ENCODE measurements around the gene TCF3.
"Not testable (repeated sequence)": the region's sequence is repeated elsewhere in the genome, so short reads cannot be mapped to it uniquely, and the experiment has no call there.

TCF3 gene

GRCh38 chr19:1672769-1673644 is 20.6 kb upstream of the TCF3 start:
- DNase-seq (ENCODE audit: low read depth in 2 of 2), result no peak

- DNase-seq (ENCODE audit: low read depth in 2 of 2), result peak in 1 of 2 donors; percentile 40
These were observed 19.8 kb upstream of the TCF3 start for GRCh38 chr19:1672038-1672768.

- no peak for DNase-seq (ENCODE audit: low read depth in 2 of 2)
These were observed 19.3 kb upstream of the TCF3 start for GRCh38 chr19:1671716-1672037.

- not testable (repeated sequence) for DNase-seq (ENCODE audit: low read depth in 2 of 2)
These were observed 18.3 kb upstream of the TCF3 start for GRCh38 chr19:1670747-1671146.

- DNase-seq (ENCODE audit: low read depth in 2 of 2), result no peak
These were observed 16.3 kb upstream of the TCF3 start for GRCh38 chr19:1668486-1669270.

GRCh38 chr19:1668048-1668485 is 15.7 kb upstream of the TCF3 start:
- no peak for DNase-seq (ENCODE audit: low read depth in 2 of 2)

GRCh38 chr19:1665565-1666047 is 13.2 kb upstream of the TCF3 start:
- no peak for DNase-seq (ENCODE audit: low read depth in 2 of 2)

- DNase-seq (ENCODE audit: low read depth in 2 of 2), result peak in 1 of 2 donors; percentile 33
These were observed 11.4 kb upstream of the TCF3 start for GRCh38 chr19:1663852-1664251.

GRCh38 chr19:1663227-1663626 is 10.8 kb upstream of the TCF3 start:
- not testable (repeated sequence) for DNase-seq (ENCODE audit: low read depth in 2 of 2)

- no peak for DNase-seq (ENCODE audit: low read depth in 2 of 2)
These were observed 9.6 kb upstream of the TCF3 start for GRCh38 chr19:1661995-1662394.

GRCh38 chr19:1659084-1659427 is 6.6 kb upstream of the TCF3 start:
- DNase-seq (ENCODE audit: low read depth in 2 of 2), result no peak

- DNase-seq (ENCODE audit: low read depth in 2 of 2), result no peak
These were observed 6.0 kb upstream of the TCF3 start for GRCh38 chr19:1658150-1659083.

- no peak for DNase-seq (ENCODE audit: low read depth in 2 of 2)
These were observed 5.3 kb upstream of the TCF3 start for GRCh38 chr19:1657746-1658145.

- DNase-seq (ENCODE audit: low read depth in 2 of 2), result no peak
These were observed 4.6 kb upstream of the TCF3 start for GRCh38 chr19:1656988-1657536.

GRCh38 chr19:1655987-1656608 is 3.7 kb upstream of the TCF3 start:
- no peak for DNase-seq (ENCODE audit: low read depth in 2 of 2)

GRCh38 chr19:1655131-1655981 is 2.9 kb upstream of the TCF3 start:
- no peak for DNase-seq (ENCODE audit: low read depth in 2 of 2)

- no peak for DNase-seq (ENCODE audit: low read depth in 2 of 2)
These were observed 1.9 kb upstream of the TCF3 start for GRCh38 chr19:1654178-1654792.

- DNase-seq (ENCODE audit: low read depth in 2 of 2), result no peak
These were observed 849 bp upstream of the TCF3 start for GRCh38 chr19:1653300-1653628.

All from activated CD8-positive, alpha-beta memory T cell treated with anti-CD3 and anti-CD28 coated beads for 4 hours (primary cell).